HG03442 (cell line): Measurements from ENCODE around the gene RNF130.
"Not testable (repeated sequence)": the region's sequence is repeated elsewhere in the genome, so short reads cannot be mapped to it uniquely, and the experiment has no call there.

Experiments
- ATAC-seq: cut with Tn5 transposase; IDR thresholded peaks from one replicate; pipeline ENCODE4 v1.9.1; 2021; ENCODE audit warnings: mild to moderate bottlenecking, moderate library complexity; ENCODE audit not compliant: unreplicated experiment

Gene RNF130

GRCh38 chr5:179980767-179981166, 90.8 kb downstream of the RNF130 start:
- ATAC-seq: no peak

- no peak for ATAC-seq
These were observed 92.8 kb downstream of the RNF130 start for GRCh38 chr5:179978792-179979191.

DNA sequence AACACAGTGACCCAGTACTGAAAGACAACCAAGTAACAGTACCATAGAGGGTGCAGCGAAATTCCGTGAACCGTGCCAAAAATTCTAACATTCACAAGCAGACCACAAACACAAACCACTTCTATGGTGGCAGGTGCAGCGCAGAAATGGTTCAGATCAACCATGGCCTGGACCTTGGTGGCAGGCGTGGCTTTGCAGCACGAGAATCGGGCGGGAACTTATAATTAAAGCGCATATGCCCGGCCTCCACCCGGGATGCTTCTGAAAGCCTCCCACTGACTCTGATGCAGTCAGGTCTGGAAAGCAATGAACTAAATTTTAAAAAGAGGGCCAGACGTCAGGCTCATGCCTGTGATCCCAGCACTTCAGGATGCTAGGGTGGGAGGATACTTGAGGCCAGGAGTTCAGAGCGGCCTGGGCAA, 95.8 kb downstream of the RNF130 start:
- ATAC-seq: no peak

DNA sequence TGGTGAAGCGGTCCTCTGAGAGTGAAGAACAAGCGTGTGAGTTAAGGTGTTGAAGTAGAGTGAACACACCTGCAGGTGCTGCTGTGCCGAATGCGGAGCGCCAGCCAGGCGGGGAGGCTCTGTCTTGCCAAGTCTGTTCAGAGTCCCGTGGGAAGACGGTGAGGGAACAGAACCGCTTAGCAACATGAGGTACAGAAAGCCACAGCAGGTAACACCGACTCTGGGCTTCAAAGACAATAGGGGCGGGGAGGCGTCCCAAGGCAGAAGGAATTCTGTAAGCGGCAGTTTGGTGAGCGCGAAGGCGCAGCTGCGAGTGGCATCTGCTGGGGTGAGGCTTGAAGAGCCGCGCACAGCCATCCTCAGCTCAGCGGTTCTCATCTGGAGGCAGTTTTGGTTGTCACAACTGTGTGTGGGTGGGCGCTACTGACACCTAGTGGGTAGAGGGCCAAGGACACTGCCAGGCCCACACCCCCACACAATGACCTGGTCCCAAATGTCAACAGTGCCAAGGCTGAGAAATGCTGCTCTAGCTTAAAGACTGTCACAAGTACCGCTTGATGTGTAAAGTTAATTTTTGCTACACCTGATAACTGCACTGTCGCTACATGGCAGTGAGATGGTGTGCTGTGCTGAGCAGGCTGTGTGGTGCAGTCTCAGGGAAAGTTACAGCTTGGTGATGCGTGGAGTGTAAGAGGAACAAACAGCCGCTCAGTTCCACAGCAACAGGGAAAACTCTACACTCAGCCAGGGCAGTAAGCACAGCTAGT, 96.4 kb downstream of the RNF130 start:
- ATAC-seq: no peak

DNA sequence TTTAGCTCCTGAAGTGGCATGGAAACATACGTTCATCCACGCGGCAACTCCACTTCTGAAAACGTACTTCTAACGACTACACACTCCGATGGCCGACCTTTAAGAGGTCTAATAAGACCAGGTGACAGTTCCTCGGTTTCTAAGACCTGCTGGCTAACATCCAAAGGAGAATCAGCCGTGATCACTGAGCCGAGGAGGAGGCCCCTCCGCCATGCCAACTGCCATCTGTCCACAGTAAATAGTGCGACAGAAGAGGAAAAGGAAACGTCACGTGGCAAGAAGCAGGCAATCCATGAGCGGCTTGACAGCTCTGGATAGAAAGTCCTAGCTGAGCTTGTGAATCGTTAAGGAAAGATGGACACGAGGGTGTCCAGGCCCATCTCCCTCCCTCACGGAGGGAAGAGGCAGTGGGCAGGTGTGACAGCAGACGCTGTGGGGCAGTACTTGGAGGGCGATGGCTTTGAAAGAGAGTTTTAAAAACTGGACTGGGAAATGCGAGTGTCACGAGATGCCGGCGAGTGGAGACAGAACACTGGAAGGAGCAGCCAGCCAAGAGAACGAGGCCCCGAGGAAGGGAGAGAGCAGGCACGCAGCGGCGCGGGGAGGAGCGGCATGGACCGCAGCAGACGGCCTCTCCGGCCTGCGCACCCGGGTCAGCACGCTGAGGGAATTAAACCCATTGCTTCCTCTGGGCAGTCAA, 97.2 kb downstream of the RNF130 start:
- no peak for ATAC-seq

DNA sequence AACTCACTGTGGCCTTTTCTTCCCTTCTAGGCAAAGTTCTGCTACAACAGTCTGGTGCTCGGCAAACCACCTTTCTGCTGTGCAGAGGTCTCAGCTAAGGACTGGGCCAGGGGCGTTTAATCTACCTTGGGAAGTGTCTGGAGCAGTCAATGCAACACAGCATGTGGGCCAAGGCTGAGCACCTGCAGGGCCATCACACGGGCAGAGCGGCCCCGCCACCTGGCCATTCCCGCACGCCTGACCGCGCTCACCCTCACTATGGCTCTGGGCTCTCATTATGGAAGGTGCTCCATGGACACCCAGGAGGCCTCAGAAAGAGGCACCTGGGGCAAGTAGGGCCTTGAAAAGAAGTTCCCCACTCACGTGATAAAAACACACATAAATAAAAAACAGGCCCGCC, 98.2 kb downstream of the RNF130 start:
- no peak for ATAC-seq

DNA sequence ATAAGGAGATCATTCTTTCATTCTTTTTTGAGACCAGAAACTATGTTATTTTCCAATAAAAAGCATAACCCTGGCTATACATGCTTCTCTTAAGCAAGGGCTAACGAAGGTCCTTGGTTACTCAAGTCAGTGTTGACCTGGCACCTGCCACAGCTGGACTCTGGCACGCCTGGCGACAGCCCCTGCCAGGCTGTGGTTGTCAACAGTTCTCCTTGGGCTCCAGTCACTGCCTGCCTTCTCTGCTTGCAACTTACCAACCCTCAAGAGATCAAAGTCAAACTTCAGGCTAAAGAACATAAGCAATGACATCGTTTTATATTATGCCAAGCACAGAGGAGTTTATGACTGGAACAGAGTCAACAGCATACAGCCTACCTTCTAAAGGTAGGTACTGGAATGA, 102.4 kb downstream of the RNF130 start:
- ATAC-seq: no peak

- ATAC-seq: no peak
These were observed 104.1 kb downstream of the RNF130 start for GRCh38 chr5:179967489-179967888.

- ATAC-seq: no peak
These were observed 107.5 kb downstream of the RNF130 start for GRCh38 chr5:179964015-179964414.

- ATAC-seq: no peak
These were observed 108.2 kb downstream of the RNF130 start for GRCh38 chr5:179963375-179963774.

DNA sequence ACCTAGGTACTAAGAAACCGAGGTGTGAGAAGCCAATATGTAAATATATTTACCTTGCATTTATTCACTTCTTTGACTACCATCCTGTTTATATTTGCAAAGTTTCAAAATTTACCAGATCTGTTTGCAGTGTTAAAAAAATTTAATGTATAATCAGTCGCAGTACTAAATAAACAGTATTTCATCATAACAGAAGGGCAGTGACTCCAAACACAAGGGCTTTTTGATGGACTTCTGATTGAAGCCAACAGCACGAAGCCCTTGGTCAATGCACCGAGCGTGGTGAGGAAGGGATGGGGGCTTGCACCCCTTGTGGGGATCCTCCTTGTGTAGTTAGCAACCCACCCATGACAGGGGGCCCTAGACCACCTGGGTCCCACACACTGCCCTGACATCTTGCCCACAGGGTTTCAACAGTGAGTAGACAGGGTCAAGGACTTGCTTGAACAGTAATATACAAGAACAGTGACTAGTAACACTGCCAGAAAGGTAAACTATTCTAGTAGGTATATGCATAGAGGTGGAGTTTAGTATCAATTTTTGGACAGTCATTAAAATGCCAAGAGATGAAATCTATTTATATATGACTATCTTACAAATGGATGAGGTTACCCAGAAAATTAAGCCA, 111.2 kb downstream of the RNF130 start:
- no peak for ATAC-seq

DNA sequence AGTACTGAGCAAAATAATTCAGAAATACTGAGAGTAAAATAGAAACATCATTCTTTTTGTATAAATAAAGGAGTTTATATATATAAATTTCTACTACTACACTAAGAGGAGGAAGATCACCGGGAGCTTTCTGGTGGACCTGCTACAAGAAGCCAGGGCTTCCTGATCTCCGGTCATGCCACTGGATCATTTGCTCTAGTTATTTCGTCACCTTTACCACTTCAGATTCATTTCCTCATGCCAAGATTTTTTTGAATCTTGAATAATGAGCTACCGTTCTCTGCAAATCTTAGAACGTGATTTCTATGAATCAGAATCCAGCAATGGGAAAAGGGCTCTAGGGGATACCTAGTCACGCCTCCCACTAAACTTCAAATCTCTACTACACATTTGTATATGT, 111.9 kb downstream of the RNF130 start:
- ATAC-seq: no peak

GRCh38 chr5:179959118-179959517, 112.4 kb downstream of the RNF130 start:
- not testable (repeated sequence) for ATAC-seq

DNA sequence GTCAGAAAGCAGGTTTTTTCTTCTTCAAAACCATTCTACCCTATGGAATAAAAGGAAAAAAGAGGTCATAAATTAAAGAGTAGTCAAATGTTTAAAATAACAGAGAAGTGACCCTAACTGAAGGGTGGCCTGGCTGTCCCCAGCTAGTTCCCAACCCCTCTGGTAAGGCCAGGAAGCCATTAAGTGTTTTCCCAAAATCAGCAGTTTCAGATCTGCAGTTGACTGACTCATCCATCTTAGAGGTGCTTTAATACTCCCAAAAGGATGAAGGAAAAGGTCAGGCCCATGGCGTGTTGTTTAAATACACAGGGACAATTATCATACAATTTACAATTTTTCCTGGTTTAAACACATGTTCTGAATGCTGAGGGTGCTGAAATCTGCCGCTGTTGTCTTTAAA, 115.9 kb downstream of the RNF130 start:
- ATAC-seq: no peak

GRCh38 chr5:179955062-179955461, 116.5 kb downstream of the RNF130 start:
- no peak for ATAC-seq

- no peak for ATAC-seq
These were observed 117.1 kb downstream of the RNF130 start for GRCh38 chr5:179954434-179954833.

DNA sequence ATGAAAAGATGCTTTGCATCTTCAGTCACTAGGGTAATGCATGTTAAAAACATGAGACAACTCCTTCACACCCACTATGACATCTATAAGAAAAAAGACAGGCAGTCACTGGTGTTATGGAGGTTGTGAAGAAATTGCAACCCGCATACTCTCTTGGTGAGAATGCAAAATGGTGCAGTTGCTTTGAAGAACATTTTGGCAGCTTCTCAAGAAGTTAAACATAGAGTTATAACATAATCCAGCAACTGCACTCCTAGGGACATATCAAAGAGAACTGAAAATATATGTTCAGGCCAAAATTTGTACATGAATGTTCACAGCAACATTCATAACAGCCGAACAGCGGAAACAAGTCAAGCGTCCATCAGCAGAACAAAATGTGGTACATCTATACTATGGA, 117.6 kb downstream of the RNF130 start:
- ATAC-seq: no peak

- ATAC-seq: no peak
These were observed 134.4 kb downstream of the RNF130 start for GRCh38 chr5:179936976-179937681.

DNA sequence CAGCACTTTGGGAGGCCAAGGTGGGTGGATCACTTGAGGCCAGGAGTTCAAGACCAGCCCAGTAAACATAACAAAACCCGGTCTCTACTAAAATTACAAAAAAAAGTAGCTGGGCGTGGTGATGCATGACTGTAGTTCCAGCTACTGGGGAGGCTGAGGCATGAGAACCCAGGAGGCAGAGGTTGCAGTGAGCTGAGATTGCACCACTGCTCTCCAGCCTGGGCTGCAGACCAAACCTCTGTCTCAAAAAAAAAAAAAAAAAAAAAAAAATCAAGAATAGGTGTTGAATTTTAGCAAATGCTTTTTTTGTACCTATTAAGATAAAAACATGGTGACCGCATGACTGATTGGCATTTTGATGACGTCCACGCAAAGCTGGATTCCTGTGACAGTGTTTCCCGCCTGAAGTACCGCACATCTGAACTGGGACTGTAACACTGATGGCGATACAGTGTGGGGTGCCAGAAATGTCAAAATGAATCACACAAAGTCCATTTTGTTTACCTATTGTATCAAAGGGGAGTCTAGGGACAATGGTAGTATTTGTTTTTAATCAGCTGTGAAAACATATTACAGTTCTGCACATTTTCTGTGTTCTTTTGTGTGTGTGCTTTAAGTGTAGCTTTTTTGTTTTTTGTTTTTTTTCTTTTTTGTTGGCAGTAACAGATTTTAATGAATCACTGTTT, 140.6 kb downstream of the RNF130 start:
- no peak for ATAC-seq

DNA sequence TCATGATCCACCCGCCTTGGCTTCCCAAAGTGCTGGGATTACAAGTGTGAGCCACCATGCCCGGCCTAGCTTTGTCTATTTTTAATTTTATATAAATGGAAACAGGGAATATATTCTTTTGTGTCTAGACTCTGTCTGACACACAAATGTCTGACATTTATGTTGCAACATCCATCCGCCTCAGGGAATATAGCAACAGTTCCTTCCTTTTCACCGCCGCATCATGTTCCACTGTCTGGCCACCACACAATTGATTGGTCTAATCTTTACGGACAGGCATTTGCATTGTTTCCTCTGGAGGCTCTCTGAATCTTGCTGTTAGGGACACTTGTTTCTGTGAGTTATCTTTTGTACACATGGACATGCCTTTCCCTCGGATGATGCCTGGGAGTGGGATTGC, 143.7 kb downstream of the RNF130 start:
- no peak for ATAC-seq

GRCh38 chr5:179926657-179927056, 144.9 kb downstream of the RNF130 start:
- ATAC-seq: no peak
